GM18511 (cell line): ENCODE data around the gene TNFRSF13B.
"Not testable (repeated sequence)": the region's sequence is repeated elsewhere in the genome, so short reads cannot be mapped to it uniquely, and the experiment has no call there.

Experiments
- ATAC-seq: cut with Tn5 transposase; IDR thresholded peaks from one replicate; pipeline ENCODE4 v1.9.1; 2021; ENCODE audit warnings: mild to moderate bottlenecking, moderate library complexity; ENCODE audit not compliant: unreplicated experiment

TNFRSF13B gene

DNA sequence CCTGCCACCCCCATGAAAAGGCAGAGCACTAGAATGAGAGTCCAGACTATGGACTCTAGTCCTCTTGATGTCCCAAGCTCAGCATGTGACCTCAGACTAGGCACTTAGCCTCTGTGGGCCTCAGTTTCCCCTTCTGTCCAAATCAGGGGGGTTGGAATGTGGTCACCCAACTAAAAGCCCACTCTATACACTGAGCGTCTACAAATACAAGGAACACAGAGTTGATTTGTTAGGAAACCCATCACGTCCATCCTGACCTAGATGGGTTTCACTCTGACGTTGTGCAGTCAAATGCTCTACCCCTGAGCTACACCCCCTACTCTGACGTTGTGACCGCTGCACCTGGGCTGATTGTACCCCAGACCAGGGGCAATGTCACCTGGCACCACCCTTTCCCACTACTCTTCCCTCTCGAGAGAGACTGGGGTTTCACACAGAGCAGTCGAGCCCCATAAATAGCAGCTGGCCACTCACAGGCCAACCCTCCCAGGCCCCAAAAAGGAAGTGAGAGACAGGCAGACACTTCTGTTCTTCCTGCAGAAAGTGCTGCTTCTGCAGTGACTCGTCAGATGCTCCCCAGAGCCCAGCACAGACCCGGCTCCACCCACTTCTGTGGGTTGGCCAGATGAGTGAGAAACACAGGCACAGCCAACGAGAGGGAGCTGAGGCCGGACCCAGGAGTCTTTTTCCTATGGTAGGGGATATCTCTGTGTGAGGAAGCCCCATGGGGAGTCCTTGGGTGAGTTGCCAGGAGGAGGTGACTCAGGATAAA, 16.1 kb upstream of the TNFRSF13B start:
- ATAC-seq, result peak; percentile 75

DNA sequence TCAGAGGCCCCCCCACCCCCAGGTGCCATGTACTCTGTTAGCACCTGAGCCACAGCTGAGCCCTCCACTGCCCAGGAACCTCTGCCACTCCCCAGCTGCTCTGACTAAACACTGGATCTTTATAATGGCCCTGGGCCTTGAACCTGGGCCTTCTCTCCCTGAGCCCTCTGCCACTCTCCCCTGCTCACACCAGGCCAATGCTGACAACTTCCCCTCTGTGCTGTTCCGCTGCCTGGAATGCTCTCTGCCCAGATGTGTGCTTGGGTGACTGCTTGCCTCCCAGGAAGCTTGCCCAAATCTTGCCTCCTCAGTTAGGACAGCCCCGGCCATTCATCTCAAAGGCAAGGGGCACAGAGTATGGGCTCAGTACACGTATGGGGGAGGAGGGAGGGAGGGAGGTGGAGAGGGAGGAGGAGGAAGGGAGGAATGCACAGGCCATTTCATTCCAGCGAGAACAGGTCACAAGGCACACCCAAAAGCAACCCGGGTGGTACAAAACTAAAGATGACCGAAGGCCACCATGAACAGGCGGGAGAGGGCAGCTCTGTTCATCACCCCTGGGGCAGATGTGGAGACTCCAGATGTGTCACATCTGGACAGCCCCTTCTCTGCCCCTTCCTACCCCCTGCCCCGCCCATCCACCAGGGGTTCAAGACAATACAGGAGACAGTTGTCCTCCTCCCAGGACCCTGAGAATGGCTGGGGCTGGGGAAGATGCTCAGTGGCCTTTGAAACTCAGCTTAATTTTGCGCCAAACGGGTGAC, 15.3 kb upstream of the TNFRSF13B start:
- ATAC-seq, result no peak

DNA sequence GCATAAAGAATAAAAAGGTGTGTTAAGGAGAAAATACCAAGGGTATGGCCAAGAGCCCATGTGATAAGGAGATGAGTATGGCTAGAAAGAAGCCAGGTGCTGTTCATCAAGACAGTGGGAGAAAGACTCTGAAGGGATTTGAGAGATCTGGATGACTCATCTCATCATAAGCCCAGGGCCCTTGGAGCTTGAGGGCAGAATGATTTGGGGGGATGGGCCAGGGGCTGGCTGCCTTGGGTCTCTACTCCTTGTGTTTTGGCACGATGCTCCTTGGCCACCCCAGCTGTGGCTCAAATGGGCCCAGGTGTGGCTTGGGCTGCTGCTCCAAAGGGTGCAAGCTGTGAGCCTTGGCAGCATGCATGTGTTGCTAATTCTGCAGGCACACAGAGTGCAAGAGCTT, 14.5 kb upstream of the TNFRSF13B start:
- ATAC-seq, result no peak

DNA sequence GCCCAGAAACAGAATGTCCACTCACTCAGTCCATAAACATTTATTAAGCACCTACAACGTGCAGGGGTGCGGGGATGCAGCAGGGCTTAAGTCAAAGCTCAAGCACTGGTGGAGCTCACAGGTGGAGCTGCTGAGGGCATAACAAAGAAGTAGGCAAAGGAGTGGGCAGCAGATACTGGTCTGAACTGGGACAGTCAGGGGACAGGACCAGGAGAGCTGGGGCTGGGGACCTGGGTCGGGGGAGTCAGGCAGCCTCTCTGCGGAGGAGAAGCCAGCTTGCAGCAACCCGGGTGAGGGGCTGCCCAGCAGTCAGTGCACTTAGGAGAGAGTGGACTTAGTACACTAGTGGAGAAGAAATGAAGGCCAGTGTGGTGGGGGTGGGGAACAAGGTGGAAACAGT, 10.0 kb upstream of the TNFRSF13B start:
- ATAC-seq, result no peak

DNA sequence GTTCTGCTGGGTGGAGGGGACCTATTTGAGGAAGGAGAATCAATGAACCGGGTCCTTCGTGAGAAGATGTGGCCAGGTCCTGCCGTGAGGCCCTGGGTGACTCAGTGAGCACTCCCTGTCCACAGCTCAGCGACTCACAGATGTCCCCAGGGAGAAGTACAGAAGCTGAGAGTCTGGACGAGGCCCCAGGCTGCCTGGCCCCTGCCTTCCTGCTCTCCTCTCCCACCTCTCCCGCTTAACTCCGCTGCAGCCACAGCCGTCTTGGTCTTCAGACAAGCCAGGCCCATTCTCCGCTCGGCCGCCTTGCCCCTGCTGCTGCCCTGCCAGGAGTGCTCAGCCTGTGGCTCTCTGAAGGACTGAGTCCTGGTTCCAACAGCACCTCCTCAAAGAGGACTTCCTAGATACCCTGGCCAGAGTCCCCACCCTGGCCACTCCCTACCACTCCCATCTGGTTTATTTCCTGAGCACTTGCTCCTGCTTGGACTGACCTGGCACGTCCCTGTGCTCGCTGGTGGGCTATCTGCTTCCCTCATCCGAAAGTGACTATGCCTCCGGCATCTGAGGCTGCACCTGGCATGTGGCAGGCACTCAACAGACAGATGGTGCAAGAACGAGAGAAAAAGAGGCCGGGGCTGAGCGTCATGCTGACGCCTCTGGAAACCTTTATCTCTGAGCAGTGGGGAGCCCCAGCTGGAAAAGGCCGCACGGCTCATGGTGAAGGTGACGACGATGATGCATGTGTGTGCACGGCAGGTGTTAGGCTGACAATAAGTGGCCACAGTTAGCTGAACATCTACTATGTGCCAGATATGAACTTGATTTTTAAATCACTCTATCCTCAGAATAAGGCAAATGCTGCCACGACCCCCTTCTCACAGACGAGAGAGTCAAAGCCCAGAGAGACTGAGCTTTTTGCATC, 9.2 kb upstream of the TNFRSF13B start:
- ATAC-seq, result peak; percentile 63

DNA sequence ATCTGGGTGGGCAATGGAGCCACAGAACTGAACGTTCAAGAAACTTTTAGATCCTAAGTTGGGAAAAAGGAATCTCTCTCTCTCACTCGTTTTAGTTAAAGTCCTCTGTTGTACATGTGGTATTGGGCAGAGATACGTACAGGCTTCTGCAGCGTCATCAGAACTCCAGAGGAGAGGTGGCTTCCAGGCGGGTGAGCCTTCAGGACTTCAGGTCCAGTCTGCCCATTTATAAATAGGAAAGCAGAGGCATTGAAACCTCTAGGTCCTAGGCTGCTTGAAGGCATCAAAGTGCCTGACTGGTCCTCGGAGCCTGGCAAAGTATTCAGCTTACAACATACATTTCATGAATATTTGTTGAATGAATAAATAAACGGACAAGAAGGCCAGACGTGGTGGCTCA, 8.1 kb upstream of the TNFRSF13B start:
- no peak for ATAC-seq

DNA sequence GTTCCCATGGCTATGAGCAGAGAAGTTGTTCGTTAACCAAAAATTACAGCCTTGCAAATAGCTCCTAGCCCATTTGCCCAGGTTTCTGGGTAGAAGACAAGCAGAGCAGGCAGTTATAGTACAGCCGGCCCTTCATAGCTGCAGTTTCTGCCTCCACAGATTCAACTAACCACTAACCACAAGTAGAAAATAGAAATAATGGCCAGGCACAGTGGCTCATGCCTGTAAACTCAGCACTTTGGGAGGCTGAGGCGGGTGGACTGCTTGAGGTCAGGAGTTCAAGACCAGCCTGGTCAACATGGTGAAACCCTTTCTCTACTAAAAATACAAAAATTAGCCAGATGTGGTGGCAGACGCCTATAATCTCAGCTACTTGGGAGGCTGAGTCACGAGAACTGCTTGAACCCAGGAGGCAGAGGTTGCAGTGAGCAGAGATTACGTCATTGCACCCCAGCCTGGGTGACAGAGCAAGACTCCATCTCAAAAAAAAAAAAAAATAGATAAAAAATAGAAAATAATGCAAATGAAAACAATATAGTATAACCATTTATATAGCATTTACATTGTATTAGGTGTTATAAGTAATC, 7.4 kb upstream of the TNFRSF13B start:
- ATAC-seq, result peak; percentile 28

DNA sequence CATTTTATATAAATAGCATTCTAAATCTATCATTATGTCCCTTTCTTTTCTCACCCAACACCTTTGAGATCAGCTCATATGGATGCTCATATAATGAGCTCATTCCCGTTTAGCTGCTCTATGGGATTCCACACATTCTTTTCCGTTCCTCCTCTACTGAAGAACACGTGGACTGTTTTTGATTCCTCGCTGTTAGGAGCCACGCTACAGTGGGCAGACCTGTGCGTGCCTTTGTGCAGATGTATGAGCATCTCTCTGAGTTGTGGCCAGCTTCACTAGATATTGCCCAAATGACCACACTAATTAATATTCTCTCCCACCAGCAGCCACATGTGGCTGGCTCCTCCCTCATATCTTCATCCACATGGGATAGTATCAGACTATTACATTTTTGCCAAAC, 6.0 kb upstream of the TNFRSF13B start:
- no peak for ATAC-seq

DNA sequence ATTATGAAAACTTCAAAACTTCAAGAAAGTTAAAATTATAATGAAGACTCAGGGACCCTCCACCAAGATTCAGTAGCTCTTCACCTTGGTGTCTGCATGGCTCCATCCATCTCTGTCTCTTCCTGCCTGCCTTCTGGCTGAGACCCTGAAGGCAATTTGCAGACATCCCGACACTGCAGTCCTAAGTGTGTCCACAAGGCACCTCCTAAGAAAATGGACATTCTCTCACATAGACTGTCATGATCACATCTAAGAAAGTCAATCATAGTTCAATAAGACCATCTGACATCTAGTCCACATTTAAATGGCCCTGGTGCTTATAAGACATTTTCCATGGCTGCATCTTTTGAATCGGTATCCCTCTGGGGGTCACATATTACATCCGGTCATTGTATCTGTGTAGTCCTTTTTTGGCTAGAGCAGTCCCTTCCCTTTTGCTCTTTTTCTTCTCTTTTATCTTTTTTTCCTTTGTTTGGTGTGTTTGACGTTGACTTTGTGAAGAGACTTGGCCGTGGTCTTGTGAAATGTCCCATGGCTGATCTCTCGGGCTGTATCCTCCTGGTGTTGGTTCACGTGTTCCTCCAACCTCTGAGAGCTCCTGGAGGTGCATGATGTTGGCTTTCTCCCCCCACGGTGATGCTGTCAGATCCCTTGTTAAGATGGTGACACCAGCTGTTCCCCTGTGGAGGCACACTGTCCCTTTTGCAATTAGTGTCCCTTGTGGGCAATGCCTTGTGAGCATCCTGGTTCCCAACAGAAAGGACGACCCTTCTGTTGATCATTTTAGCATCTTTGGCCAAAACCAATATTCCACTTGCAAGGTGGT, 5.0 kb upstream of the TNFRSF13B start:
- ATAC-seq, result no peak

DNA sequence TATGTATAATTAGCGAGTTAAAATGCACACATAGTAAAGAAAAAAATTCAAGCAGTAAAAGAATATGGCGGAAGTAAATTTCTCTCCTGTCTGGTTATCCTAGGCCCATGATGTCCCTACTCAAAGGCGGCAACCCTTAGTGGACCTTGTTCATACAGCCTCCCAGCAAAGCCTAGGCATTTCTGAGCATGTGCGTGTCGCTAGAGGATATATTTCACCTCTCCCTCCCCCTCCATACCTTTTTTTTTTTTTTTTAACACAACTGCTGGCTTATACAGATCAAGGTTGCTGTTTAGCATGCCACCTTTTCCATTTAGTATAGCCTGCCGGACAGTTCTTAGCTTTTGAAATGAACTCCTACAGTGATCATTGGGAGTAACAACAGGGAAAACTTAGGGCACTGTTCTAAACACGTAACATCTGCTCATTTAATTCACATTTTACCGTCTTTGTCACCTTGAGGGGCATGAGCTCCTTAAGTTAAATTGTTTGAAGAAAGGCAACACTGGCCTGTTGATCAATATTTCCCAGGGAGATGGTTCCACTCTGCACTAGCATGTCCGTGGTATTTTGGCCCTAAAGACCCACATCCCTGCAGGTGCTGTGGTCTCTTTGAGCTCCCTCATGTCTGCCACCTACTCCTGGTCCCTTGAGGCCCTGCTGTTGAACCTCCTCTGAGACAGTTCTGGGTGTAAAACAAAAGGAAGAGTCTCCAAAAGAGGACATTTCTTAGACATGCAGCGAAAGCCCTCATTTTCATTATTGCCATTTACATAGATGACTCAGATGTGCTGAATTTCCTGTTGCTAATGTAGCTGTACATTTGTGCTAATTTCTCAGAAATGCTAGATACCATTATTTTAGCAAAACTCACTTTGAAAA, 4.1 kb upstream of the TNFRSF13B start:
- ATAC-seq, result no peak

DNA sequence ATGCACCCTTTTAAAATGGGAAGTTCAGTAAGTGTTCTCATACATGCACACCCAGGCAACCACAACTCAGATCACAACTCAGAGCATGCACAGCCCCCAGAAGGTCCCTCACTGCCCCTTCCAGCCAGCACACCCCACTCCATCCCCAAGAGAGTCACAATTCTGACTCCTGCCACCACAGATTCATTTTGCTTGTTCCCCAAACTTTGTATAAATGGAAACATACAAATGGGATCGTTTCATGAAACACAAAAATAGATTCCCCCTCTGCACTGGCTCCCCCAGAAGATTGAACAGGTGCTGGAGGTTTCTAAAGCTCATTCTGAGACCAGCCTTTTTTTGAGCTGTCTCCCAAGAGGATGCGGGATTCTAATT, 3.3 kb upstream of the TNFRSF13B start:
- ATAC-seq, result no peak

DNA sequence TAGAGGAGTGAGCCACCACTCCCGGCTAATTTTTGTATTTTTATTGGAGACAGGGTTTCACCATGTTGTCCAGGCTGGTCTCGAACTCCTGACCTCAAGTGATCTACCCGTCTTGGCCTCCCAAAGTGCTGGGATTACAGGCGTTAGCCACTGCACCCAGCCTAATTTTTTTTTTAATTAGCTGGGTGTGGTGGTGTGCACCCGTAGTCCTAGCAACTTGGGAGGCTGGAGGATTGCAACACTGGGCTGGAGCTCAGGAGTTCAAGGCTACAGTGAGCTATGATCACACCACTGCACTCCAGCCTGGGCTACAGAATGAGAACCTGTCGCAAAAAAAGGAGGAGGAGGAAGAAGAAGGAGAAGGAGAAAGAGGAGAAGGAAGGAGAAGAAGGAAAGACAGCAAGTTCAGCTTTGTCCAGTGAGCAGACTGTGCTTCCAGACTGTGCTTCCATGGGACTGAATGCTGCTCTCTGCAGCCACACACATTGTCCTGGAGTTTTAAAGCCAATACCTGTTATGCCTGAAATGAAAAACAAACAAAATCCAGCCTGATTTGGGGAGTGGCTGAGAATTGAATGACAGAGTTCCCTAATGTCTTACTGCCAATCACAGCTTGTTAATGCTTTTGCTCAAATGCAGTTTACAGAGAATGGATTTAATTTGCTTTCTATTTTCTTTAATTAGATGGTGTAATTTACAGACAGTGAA, 2.8 kb upstream of the TNFRSF13B start:
- no peak for ATAC-seq

DNA sequence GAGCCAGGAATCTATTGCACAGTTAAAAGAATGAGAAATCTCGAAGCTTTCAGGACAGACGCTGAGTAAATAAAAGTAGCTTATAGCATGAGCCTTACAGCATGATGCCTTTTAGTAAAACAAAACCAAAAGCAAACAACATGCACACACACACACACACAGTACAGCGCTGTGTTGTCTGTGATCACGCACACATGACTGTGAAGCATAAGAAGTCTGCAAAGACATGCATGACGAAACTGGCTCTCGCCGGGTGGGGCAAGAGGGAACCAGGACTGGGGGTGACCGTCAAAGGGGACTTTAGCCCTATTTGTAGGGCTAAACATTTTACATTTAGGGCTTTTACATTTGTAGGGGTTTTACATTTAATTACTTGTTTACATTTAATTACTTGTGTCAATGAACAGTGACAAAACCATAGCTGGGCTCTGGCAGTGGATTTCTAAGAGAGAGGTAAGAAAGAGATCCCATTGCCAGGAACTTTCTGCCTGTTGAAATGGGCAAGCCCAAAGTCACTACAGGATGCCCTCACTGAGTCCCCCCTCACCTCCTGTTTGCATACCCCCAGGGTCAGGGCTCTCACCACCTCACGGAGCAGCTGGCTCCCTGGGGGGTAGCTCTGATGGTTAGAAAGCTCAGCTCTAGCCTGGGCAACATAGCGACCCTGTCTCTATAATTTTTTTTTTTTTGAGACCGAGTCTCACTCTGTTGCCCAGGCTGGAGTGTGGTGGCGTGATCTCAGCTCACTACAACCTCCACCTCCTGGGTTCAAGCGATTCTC, 2.0 kb upstream of the TNFRSF13B start:
- ATAC-seq, result peak; percentile 32

DNA sequence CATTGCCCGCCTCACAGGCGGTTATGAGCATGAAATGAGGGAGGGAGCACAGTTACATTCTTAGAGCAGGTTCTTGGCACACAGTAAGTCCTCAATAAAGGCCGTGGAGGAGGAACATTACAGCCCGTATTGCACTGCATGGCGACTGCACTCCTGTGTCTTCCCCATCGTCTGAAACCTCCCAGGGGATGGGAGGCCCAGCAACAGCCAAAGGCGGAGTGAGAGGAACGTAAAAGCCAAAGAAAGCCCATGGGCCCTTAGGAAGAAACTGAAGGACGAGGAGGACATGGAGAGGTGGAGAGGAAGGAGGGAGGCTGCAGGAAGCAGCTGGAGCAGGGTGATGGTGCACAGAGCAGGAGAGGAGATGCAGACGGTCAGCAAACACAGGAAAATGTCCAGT, 1.1 kb upstream of the TNFRSF13B start:
- ATAC-seq, result not testable (repeated sequence)

DNA sequence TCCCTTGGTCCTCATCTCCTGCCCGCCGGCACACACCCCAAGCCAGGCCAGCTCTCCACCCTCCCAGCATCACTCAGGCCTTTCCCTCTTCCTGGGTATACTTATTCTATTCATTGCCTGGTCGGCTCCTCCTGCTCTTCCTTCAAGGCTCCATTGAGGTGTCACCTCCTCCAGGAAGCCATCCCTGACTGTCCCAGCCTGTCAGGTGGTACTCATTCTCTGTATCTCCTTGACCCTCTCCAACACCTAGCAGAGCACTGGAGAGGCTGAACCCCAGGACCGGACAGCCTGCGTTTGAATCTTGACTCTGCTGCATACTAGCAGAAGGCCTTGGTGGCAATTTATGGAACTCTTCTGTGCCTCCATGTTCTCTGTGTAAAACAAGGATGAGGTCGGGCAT, 428 bp upstream of the TNFRSF13B start:
- ATAC-seq, result no peak

DNA sequence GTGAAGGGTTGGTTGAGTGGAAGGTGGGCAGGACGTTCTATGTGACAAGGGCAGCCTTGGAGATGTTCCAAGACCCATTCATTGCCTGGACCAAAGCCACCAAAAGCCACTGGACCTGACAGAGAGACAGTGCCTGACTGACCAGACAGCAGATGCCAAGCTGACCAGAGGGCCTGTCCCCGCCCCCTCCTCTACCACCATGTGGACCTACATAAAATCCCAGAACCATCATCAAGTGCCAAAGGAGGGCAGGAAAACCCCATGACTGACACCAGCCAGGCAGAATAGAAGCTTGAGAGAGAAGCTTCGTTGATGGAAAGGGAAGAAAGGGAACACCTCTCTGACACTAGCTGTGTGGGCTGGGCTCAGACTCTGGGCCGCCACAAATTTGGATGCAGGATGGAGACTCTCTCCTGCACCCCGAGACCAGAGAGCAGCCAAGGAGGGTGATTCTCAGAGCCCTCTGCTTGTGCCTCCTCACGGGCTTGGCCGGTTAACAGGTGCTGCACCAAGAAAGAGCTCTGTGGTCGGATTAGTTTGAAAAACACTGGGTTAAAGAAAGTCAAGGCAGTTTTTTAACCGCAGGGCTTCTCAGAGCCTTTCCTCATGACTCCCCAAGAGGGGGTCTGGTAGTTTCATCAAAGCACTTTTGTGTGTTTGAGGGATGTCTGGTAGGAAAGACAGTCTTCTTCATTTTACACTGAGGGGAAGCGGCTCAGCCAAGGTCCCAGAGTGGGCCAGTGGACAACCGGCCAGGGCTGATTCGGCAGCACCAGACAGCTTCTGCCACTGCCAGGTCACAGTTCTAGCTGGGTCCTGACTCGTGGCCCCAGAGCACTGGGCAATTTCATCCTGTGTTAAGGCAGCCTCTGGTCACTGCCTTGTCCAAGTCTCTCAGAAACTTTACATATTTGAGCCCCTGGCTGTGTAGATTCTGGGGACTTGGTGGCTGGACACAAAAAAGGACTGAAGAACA, 1.7 kb downstream of the TNFRSF13B start:
- peak; percentile 32 for ATAC-seq

DNA sequence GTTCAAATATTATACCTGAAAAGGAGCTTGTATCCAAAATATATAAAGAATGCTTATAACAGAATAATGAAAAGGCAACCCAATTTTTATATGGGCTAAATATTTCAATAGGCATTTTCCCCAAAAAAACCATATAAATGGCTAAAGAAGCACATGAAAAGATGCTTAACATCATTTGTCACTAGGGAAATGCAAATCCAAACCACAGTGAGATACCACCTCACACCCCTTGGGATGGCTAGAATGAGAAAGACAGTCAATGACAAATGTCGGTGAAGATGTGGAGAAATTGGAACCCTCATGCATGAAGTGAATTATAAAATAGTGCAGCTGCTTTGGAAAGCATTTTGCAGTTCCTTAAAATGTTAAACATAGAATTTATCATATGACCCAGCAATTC, 3.1 kb downstream of the TNFRSF13B start:
- no peak for ATAC-seq
